Mucosa of descending colon (tissue), 3 donors: ENCODE measurements around the gene DNAJC21. TPM values are rescaled to one million over a fixed set of nuclear protein-coding genes. Genes with fewer than 3 reads are reported as not detected.
"Not testable (repeated sequence)": the region's sequence is repeated elsewhere in the genome, so short reads cannot be mapped to it uniquely, and the experiment has no call there.

Source experiments
- ATAC-seq: fragments of 200-7000 bp; cut with Tn5 transposase; one replicate; pipeline ENCODE4 v1.9.1; 2020; ENCODE audit warnings: mild to moderate bottlenecking, moderate library complexity
- DNase-seq, 3 donors: peaks; one replicate each; pipeline ENCODE4 v3.0.0-alpha.2; 2020
- H3K36me3 ChIP-seq: fragments of 200-600 bp; one replicate; pipeline ENCODE4 v1.8.0; 2021; ENCODE audit warnings: low read depth, mild to moderate bottlenecking
- H3K4me1 ChIP-seq: fragments of 200-600 bp; one replicate; pipeline ENCODE4 v1.8.0; 2021; ENCODE audit warnings: low read depth, mild to moderate bottlenecking
- H3K4me3 ChIP-seq: fragments of 200-600 bp; one replicate; pipeline ENCODE4 v1.8.0; 2021; ENCODE audit warnings: mild to moderate bottlenecking
- H3K9me3 ChIP-seq: fragments of 200-600 bp; one replicate; pipeline ENCODE4 v1.8.0; 2021; ENCODE audit warnings: mild to moderate bottlenecking
- intact Hi-C, 2 donors: fragments of 100-400 bp; cut with DNase I in 1 of 2; cut with micrococcal nuclease in 1 of 2; formaldehyde crosslinking; loops; one replicate each; pipeline versions ENCODE4 v1.11.0 to v1.11.1; 2022; cut with DNase I, micrococcal nuclease
- total RNA-seq, 3 donors: library from RNA; stranded (reverse); fragmentation: NEBNext Ultra II Directional in 2 of 3; extraction: Animal tissue kit (Norgen Biotek cat#: 25700) in 2 of 3; gene quantifications; one replicate each; pipeline versions ENCODE4 v1.2.1 to v1.2.4, GENCODE V29; 2021 to 2023
- TF ChIP-seq, protein P1 (sequence below): fragments of 200-600 bp; IDR thresholded peaks from one replicate; pipeline ENCODE4 v1.8.0; 2022; ENCODE audit warnings: antibody characterized with exemption, mild to moderate bottlenecking
- donor health status: DM: no; HTN: no; CAD: no; lungs with moderate emphysema.
- donor health status: DM: no; HTN: no; CAD: no.
- donor health status: DM: no; HTN: yes; CAD: no.

DNAJC21 gene
- total RNA-seq, 3 donors from 2014 or later, result 37.1 to 53.6 (median 40.1) TPM

DNA sequence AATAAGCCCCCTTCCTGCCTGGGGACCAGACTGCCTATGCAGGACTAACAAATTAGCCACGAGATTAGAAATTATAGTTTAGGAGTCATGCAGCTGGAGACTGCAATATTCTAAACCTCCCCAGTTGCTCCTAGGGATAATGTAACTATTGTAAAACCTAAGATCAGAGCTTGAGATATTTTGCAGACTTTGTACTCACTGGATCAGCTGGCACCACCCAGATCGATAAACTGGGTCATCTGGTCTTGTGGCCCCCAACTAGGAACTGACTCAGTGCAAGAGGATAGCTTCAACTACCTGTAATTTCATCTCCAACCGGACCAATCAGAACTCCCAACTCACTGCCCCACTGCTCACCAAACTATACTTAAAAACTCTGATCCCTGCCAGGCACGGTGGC is 38.2 kb downstream of the DNAJC21 start:
- TF ChIP-seq, protein P1, sequence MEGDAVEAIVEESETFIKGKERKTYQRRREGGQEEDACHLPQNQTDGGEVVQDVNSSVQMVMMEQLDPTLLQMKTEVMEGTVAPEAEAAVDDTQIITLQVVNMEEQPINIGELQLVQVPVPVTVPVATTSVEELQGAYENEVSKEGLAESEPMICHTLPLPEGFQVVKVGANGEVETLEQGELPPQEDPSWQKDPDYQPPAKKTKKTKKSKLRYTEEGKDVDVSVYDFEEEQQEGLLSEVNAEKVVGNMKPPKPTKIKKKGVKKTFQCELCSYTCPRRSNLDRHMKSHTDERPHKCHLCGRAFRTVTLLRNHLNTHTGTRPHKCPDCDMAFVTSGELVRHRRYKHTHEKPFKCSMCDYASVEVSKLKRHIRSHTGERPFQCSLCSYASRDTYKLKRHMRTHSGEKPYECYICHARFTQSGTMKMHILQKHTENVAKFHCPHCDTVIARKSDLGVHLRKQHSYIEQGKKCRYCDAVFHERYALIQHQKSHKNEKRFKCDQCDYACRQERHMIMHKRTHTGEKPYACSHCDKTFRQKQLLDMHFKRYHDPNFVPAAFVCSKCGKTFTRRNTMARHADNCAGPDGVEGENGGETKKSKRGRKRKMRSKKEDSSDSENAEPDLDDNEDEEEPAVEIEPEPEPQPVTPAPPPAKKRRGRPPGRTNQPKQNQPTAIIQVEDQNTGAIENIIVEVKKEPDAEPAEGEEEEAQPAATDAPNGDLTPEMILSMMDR, result no peak
- intact Hi-C loops, result no loop called here
- Histone ChIP-seq H3K4me3 (no peak overlapping the region), H3K4me1 (no peaks in the 10 kb centered on the region), H3K9me3 (peaks cover 9% of the 10 kb centered on the region), H3K36me3 (no peaks in the 10 kb centered on the region)
- ATAC-seq (no peak), DNase-seq (no peak)

DNA sequence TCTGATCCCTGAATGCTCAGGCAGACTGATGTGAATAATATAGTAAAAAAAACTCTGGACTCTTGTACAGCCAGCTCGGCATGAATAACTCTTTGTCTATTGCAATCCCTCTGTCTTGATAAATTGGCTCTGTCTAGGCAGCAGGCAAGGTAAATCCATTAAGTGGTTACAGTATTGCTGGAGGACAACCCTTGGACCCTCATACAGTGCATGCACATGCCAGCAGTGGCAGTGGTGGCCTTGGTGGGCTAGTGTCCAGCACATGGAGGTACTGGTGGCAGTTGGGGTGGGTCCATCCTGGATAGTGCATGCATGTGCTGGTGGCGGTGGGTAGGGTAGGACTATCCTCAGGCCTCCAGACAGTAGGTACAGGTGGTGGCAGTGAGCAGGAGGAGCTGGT is 38.9 kb downstream of the DNAJC21 start:
- intact Hi-C loops, result no loop called here
- Histone ChIP-seq H3K9me3 (peaks cover 9% of the 10 kb centered on the region), H3K4me3 (no peak overlapping the region), H3K36me3 (no peaks in the 10 kb centered on the region), H3K4me1 (no peaks in the 10 kb centered on the region)
- DNase-seq (no peak), ATAC-seq (no peak)
- TF ChIP-seq, protein P1, result no peak

DNA sequence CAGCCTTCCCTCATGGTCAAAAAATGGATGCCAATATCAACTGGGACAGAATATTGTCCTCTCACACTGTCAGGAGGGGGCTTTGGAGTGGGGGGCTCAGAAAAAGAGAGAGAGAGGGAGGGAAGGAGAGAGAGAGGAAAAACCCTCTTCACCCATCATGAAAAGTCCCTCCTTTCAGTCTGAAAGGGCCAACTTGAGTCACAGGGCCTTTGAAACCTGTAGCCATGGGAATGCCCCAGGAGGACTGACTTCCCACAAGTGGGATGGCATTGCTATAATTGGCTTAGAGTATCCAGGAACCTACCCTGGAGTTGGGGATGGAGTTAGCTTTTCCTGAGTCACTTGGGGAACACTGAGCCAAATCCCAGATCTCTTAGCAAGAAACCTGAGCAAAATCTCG is 41.2 kb downstream of the DNAJC21 start:
- TF ChIP-seq, protein P1, result no peak
- Histone ChIP-seq H3K36me3 (no peaks in the 10 kb centered on the region), H3K4me3 (no peak overlapping the region), H3K4me1 (no peaks in the 10 kb centered on the region), H3K9me3 (peaks cover 6% of the 10 kb centered on the region)
- intact Hi-C loops, result no loop called here
- ATAC-seq (no peak), DNase-seq (no peak)

DNA sequence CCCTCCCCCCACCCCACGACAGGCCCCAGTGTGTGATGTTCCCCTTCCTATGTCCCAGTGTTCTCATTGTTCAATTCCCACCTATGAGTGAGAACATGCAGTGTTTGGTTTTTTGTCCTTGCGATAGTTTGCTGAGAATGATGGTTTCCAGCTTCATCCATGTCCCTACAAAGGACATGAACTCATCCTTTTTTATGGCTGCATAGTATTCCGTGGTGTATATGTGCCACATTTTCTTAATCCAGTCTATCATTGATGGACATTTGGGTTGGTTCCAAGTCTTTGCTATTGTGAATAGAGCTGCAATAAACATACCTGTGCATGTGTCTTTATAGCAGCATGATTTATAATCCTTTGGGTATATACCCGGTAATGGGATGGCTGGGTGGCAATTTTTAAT is 42.3 kb downstream of the DNAJC21 start:
- H3K36me3 ChIP-seq, DNase-seq, ATAC-seq, H3K9me3 ChIP-seq, intact Hi-C loops, H3K4me3 ChIP-seq, H3K4me1 ChIP-seq: not testable (repeated sequence)

DNA sequence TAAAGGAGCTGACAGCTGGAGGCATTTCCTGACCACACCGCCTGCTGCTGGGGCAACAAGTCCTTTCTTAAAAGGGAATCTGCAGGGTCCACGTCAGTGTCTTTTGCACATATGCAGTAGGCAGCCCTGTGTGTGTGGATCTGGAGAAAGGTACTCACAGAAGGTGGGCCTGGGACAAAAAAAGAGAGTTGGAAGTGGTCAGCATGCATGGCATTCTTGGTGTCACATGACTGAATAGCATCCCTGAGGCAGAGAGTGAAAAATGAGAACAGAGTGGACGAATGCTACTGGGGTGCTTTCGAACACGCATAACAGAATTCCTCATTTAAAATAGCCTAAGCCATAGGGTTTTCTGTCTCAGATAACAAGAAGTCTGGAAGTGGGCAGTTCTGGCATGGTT is 47.0 kb downstream of the DNAJC21 start:
- intact Hi-C loops, result no loop called here
- ATAC-seq (no peak), DNase-seq (no peak)
- Histone ChIP-seq H3K9me3 (no peaks in the 10 kb centered on the region), H3K36me3 (no peaks in the 10 kb centered on the region), H3K4me1 (no peaks in the 10 kb centered on the region), H3K4me3 (no peak overlapping the region)
- TF ChIP-seq, protein P1, result no peak

DNA sequence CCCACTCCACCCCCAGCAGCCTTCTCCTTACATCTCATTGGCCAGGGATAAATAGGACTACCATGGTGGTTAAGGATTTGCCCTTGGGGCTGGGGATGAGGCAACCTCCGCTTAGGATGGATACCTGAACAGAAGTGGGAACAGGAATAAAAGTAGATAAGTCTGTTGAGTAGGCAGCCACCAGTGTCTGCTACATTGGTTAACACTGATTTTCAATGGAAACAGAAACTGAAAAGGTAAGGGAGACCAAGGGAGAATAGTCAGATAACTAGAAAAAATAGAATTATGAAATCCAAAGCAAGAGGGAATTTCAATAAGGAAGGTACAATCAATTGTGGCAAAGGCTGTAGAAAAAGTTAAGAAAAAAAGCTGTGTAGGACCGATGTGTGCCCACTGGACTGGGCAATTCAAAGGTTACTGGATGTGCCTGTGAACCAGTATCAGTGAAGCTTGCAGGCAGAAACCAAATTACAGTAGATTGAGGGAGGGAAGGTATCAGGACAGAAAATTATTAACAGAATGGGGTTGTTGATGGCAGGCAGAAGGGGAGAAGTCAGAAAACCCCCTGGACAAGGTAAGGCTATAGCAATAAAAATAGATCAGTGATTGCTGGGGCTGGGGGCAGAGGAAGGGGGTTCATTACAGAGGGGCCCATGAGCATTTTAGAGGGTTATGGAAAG is 48.7 kb downstream of the DNAJC21 start:
- no peaks in the 10 kb centered on the region for H3K36me3 ChIP-seq
- no peaks in the 10 kb centered on the region for H3K9me3 ChIP-seq
- no peak for ATAC-seq
- H3K4me1 ChIP-seq, result no peaks in the 10 kb centered on the region
- no peak for DNase-seq
- intact Hi-C loops, result no loop called here
- TF ChIP-seq, protein P1, result no peak
- no peak overlapping the region for H3K4me3 ChIP-seq
